GM18508 (cell line): ENCODE measurements around the gene CXCL9.
"Not testable (repeated sequence)": the region's sequence is repeated elsewhere in the genome, so short reads cannot be mapped to it uniquely, and the experiment has no call there.

Experiments
- ATAC-seq: cut with Tn5 transposase; IDR thresholded peaks from one replicate; pipeline ENCODE4 v1.9.1; 2021; ENCODE audit warnings: moderate number of reproducible peaks; ENCODE audit not compliant: insufficient read depth, unreplicated experiment

The CXCL9 gene

DNA sequence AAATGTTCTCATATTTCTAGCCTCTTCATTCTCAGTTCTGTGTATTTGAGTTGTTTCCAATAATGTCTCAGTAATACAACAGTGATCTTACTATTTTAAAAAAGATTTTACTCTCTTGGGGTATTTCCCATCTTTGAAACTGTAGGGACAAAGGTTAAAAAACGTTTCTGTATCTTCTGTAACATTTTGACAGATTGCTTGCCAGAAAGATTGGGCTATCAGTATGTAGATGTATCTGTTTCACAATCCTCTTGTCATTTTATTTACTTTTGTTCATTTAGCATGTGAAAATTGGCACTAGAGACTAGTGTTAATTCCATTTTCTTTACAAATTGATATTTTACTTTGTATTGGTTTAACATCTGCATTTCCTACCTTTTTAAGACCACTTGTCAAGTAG lies 6.2 kb upstream of the CXCL9 start:
- ATAC-seq, result no peak

DNA sequence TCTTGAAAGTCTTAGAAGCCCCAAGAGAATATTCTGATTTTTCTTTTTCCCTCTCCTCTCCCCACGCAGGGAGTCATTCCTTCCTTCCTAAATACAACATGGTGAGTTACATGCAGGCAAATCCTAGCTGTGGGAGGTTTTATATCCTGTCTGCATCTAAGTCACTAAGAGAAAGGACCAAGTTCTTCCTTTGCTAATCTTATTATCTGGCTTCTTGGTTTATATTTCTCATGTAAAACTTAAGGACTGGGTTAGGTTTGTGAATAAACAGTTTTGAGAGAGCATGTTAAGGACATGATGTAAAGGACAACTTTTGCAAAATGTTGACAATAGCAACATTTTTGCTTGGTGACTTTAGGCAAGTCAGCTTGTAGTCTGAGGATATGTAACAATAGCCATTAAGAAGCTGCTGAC lies 5.1 kb upstream of the CXCL9 start:
- no peak for ATAC-seq

DNA sequence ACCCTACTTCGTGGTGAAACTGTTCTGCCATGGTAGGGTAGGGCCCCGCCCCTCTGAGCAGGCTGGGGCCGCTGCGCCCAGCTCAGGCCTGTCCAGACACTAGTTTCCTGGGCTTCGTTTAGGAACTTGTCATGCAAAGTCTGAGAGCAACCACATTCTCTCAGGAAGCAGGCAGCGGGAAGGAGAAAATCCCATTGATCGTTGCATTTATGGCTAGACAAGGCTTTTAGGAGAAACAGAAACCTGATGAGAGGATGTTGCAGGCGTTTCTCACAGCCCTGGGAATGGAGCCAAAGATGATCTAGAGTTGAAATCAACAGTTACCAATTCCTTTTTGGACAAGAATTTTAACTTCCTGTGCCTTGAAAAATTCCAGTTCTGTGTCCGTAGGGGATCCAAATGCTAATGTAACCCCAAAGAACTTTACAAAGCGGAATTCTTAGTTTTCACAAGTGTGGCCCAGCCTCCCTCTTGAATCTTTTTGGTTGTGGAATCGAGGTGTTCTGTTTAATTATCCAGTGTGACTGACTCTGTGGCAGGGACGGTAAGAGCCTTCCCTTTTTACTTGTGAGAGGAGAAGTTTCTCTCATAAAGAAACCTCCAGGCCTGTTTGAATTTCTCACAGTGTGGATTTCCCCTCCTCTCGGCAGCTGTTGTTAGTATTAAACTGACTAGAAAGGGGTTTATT lies 4.5 kb upstream of the CXCL9 start:
- ATAC-seq, result no peak

DNA sequence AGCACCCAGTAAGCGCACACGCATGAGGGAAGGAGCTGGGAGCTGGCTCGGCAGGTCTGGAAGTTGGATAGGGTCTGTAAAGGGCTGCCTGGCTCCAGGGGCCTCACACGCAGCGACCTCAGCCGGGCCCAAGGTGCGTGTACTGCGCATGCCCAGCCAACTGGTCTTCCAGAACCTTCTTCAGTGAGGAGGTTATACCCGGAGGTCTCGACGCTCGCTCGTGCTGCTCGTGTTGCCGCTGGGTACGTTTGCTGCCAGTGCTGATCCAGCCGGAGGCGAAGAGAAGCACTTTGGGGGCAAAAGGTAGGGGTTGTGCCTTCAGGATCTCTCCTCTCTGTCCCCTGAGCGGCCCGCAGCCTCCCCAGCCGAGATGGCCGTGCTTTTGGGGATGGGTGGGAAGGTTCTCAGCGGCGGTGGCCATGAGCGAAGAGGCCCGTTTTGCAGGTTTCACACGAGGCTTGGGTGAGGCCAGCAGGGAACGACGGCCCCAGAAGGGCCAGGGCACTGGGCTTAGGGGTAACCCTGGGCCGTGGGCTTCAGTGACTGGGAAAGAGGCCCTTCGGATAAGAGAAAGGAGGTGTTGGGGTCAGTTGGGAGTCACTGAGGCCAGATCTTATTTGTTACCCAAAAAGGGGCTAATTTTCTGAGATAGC lies 3.8 kb upstream of the CXCL9 start:
- no peak for ATAC-seq

DNA sequence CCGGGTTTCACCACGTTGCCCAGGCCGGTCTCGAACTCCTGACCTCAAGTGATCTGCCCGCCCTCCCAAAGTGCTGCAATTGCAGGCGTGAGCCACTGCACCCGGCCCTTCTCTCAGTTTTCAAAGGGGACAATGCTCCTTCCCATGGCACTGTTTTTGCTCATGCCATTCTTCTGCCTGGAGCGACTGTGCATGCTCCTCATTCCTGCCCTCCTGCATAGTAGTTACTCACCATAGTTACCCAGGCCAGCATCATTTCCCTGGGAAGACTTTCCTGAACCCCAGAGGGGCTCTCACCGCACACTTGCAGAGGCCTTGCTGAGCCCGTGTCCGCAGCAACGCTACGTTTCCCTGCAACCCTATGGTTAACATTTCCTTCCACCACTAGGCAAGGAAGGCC lies 3.3 kb upstream of the CXCL9 start:
- ATAC-seq, result no peak

DNA sequence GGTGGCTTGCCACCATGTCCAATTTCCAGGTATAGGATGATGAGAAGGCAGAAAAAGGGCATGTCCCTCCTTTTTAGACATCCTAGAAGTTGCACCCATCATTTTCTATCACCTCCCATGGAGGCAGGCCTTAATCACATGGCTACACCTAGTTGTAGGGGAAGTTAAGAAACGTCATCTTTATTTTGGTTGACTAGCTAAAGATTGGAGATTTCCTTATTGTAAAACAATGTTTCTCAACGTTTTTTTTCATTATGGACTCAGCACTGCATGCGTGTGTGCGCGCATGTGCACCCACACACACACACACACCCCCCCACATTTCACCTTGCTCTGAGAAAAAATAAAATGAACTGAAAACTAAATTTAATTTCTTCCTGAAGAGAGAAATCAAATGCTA lies 2.0 kb upstream of the CXCL9 start:
- ATAC-seq, result no peak

DNA sequence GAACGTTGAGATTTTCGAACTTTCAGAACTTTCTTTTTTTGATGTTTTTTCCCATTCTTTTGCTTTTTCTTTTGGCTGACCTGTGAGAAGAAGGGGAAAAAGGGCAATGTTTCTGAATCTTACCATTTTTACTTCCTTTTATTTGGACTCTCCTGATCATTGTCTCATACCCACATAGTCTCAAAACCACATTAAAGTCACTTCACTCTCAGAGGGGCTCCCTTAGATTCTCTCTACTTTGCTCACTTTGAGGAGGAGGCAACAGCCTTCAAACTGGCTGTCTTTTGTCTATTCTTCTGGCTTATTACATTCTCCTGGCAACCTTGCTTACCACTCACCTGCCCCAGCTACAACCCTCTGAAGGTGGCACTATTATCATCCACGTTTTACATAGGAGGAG lies 3.7 kb downstream of the CXCL9 start:
- ATAC-seq, result no peak

DNA sequence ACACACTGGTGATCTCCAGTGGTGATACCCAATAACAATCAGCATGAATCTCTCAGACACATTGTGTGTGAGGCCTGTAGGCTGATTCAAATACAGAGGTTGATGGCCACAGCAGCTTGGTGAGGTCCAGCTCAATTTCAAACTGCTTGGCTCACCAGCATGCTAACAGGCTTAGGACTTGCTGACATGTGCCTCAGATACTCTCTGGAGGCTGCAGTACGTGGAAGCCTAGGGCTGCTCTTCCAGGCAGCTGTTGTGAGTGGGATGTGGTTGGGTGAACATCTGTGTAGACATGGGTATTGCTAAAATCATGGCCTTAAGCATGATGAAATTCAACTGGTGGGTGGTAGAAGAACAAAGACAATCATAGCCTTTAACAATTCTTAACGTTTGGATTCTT lies 4.3 kb downstream of the CXCL9 start:
- ATAC-seq, result no peak

DNA sequence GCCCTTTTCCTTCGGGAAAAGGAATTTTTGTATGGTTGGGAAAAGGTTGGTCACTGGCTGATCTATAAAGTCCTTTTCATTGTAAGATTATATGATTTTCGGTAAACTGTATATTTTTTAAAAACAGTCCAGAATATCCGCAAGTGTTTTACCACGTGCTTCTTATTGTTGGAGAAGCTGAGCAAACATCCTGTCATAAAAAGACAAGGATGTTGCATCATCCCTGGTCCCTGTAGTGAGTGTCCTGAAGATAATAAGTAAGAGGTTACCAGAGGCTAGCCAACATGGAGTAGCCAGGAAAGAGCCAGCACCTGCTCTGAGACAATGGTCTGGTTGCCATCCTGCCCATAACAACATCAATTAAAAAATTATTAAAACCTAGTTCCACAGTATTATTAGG lies 5.1 kb downstream of the CXCL9 start:
- no peak for ATAC-seq

DNA sequence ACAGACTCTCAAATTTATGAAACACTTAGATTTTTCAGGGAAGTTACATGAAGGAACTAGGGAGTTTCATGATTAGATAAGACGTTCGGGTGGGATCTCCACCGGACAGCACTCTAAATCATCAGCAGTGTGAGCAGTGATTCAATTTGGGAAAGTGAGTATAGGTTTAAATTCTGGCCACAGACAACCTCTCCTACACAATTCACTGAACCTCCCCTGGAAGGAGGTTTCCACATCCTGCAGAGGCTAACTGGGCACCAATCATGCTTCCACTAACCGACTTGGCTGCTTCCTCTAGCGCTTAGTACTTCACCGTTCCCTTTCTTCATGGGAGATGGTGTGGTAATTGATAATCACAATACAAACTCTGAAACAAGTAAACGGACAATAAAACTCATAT lies 5.6 kb downstream of the CXCL9 start:
- no peak for ATAC-seq

DNA sequence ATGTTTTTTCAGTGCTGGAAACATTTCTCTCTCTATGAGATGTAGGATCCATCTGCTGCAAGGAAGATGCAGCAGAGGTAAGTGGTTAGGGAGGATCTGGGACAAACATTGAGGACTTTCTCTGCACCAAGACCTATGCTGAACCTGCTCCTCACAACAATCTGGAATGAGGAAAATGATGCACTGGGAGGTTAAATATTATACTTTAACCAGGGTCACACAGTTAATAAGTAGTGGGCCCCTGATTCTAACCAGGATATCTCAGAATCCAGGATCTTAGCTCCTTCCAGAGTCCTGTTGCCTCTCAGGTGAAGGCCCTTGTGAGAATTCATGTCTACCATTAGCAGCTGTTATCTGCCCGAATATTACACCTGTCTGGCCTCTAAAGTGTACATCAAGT lies 7.0 kb downstream of the CXCL9 start:
- ATAC-seq, result no peak

DNA sequence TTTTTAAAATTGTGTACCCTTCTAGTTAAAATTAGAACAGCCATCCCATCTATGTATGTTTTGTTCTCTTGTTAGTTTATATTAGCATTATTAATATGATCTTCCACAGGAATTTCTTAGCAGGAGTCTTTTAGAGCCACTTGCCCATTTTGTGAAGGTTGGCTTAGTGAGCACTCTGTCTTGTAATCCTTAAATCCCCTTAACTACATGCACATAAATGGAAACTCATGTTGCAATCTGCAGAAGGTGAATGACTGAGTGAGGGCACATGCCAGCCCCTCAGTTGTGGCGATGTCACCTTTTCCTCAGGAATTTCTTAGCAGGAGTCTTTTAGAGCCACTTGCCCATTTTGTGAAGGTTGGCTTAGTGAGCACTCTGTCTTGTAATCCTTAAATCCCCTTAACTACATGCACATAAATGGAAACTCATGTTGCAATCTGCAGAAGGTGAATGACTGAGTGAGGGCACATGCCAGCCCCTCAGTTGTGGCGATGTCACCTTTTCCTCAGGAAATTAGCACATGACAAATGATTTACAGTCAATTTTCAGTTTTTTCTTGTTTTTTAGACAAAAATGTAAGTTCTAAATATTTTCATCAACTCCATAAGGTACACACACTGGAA lies 8.7 kb downstream of the CXCL9 start:
- ATAC-seq, result not testable (repeated sequence)

DNA sequence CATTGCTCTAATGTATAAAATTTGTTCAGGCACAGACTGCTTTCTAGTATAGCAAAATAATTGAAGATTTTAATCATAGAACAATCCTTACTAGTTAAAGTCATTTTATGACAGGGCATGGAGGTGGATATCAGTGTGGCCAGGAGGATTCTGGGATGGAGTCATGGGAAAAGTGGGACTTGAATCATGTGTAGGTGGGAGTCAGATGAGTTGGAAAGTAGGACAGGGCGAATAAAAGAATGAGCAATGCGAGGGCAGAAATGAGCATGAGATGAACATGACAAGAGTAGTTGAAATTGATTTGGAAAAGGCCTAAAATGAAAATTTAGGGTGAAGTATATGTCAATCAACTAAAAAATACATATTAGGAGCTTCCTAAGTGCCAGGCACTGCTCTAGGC lies 9.4 kb downstream of the CXCL9 start:
- no peak for ATAC-seq

DNA sequence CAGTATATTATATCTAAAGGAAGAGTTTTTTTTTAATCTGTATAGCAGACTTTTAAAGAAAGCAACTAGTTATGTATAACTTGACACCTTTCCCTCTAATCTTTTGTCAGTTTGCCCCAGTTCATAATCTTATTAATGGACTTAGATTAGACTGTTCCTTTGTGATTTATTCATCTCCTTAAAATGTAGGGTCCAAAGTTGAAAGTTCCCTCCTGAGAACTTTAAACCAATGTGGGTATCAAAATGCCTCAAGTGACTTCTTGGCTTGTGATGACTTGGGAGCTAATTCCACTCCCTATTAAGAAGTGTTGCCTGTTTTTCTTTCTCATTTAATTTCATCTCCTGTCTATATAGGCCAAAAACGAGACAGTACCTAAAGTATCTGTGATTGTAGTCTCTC lies 10.2 kb downstream of the CXCL9 start:
- ATAC-seq, result no peak

DNA sequence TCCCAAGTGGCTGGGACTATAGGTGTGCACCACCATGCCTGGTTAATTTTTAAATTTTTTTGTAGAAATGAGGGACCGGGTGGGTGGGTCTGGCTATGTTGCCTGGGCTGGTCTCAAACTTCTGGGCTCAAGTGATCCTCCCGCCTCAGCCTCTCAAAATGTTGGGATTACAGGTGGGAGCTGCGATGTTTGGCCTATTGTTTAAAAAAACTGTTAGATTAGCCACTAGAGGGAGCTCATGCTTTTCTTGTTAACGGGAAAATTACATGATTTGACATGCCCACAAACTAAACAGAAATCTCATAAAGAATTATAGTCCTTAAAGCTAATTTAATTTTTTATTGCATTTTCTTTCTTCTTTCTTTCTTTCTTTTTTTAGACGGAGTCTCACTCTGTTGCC lies 11.6 kb downstream of the CXCL9 start:
- ATAC-seq, result no peak

DNA sequence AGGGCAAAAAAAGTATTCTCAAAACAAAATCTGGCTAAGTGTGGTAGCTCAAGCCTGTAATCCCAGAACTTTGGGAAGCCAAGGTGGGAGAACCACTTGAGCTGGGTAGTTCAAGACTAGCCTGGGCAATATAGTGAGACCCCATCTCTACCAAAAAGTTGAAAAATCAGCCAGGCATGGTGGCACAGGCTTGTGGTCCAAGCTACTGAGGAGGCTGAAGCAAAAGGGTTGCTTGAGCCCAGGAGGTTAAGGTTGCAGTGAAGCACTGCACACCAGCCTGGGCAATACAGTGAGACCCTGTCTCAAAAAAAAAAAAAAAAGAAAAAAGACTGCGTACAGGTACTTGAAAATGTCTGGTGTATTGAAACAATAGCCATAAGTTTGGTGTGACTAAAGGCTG lies 14.8 kb downstream of the CXCL9 start:
- no peak for ATAC-seq

DNA sequence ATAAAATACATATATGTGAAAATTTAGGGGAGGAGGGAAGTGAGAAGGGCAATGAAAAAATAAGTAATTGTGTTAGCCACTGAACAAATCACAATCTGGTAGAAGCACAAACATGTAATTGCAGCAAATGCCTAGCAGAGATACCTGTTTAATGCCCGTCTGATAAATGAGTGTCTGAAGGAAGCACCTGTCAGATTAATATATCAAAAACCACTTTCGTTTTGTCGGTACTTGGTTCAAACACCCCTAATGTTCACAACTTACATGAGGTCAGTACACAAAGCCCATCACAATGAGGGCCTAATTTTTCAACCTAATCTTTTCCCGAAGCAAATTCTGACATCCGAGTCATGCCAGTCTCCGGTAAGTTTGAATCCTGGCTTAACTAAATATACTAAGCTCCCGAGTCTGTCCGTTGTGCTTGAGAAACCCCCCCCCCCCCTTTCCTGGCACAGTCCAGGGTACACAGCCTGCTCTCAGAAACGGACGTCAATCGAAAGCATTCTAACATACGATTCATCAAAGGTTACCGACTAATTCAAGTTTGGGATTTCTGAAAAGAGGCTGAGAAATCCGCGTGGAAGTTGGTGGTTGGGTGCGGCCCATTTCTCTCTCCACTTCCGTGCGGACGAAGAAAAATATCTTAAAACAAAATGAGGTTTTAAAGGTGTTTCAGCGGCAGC lies 17.3 kb downstream of the CXCL9 start:
- ATAC-seq, result no peak

DNA sequence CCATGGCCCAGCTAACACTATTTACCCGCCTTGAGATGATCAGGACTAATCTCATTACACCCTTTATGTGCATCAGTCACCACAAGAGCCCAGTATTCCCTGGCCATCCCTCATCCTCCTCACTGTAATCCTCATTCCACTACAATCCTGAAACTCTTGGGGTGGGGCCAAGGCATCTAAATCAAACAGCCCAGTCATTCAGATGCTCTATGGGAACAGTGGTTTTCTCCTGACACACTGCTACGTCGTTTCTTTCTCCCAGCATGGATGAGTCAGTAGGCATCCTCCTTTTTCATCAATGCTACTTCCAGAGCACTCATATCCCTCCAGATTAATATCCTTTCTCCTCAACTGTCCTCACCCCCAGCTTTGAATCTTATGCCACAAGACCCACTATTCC lies 22.2 kb downstream of the CXCL9 start:
- ATAC-seq, result no peak

DNA sequence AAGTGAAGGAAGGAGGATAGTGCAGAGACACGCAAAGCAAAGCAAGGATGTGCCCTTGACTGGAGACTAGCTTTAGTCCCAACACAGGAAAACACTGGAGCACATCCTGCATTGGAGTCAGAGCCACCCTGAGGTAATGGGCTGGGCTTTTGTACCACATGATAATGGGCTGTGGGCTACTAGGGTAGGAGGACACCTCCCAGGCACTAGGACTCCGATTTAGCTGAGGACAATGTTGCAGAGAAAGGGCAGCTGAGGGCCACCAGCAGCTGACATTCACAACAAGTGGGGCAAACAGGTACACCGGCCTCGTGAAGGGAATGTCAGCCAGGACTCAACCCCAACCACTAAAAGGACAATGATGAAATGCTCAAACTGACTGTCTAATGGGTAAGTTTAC lies 26.7 kb downstream of the CXCL9 start:
- no peak for ATAC-seq

DNA sequence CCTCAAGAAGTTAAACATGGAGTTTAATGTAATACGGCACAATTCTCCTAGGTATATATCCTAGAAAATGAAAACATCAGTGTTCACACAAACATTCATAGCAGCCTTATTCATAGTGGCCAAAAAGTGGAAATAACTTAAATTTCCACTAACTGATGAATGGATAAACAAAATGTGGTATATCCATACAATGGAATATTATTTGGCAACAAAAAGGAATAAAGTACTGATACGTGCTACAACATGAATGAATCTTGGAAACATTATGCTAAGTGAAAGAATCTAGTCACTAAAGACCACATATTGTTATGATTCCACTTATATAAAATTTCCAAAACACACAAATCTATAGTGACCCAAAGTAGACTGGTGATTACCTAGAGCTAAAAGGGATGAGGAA lies 31.1 kb downstream of the CXCL9 start:
- no peak for ATAC-seq

DNA sequence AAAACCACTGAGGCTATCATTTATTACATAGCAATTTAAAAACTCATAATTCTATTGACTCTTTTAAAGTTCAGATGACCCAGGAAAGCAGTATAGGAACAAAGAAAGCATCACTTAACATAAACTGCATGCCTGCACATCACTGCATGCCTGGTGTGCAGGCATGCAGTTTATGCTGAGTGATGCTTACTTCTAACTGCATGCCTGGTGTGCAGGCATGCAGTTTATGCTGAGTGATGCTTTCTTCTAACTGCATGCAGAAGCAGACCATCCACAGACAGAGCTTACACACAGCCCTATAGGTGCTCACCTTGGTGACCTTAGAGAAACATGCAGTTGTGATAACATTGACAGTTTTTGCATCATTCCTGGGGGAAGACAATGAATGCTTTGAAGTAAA lies 33.5 kb downstream of the CXCL9 start:
- ATAC-seq, result no peak
